SK-N-SH (cell line): ENCODE results near the gene FUT7. TPM values are rescaled to one million over a fixed set of nuclear protein-coding genes. Genes with fewer than 3 reads are reported as not detected.

Source experiments
- CTCF ChIA-PET: fragments of 300-600, 350-600 bp; formaldehyde crosslinking; extraction: SDS; loops from one replicate; lab custom pipeline; 2021; lab: Yijun Ruan, JAX
- POLR2A ChIA-PET: fragments of 350-600 bp; sonication (Branson Sonifier 250); formaldehyde crosslinking; extraction: SDS; loops from one replicate; lab custom pipeline; 2020; ENCODE audit warnings: antibody characterized with exemption, inconsistent platforms; lab: Yijun Ruan, JAX
- DNase-seq: peaks from one replicate; pipeline ENCODE4 v3.0.0; 2012
- H2AFZ ChIP-seq: fragments of 200-600 bp; sonication (generic); 2 replicates; pipeline ENCODE4 v1.8.1; 2016; ENCODE audit warnings: antibody characterized with exemption, mild to moderate bottlenecking, low read depth
- H3F3A ChIP-seq: fragments of 200-600 bp; sonication (generic); replicated peaks from 2 replicates; pipeline ENCODE3; 2016; ENCODE audit warnings: antibody characterized with exemption, mild to moderate bottlenecking; ENCODE audit not compliant: insufficient read depth
- H3K27ac ChIP-seq, 2 experiments: fragments of 200-500 bp in 1 of 2; fragments of 200-600 bp in 1 of 2; sonication (Bioruptor generic) in 1 of 2; sonication (generic), shearing (Covaris generic) in 1 of 2; 2 replicates each; pipeline versions ENCODE4 v1.5.1 to v1.6.1; 2014 to 2016; ENCODE audit warnings: low read depth in 2 of 2, inconsistent platforms in 1 of 2, low read length in 1 of 2, mild to moderate bottlenecking in 1 of 2, mixed read lengths in 1 of 2
- H3K27me3 ChIP-seq: fragments of 200-600 bp; sonication (generic), shearing (Covaris generic); 2 replicates; pipeline ENCODE4 v1.6.1; 2016; ENCODE audit warnings: mixed run types; ENCODE audit not compliant: insufficient read depth
- H3K36me3 ChIP-seq, 2 experiments: fragments of 200-500 bp in 1 of 2; fragments of 200-600 bp in 1 of 2; sonication (Bioruptor generic) in 1 of 2; sonication (generic) in 1 of 2; replicated peaks in 1 of 2; 2 replicates each; pipeline versions ENCODE3 to v1.5.1; 2014 to 2016; ENCODE audit warnings: low read length in 1 of 2, mild to moderate bottlenecking in 1 of 2; ENCODE audit not compliant: insufficient read depth in 2 of 2, control insufficient read depth in 1 of 2
- H3K4me1 ChIP-seq, 2 experiments: fragments of 200-500 bp in 1 of 2; fragments of 200-600 bp in 1 of 2; sonication (Bioruptor generic) in 1 of 2; sonication (generic), shearing (Covaris generic) in 1 of 2; 2 replicates each; pipeline versions ENCODE4 v1.5.1 to v1.6.1; 2014 to 2016; ENCODE audit warnings: low read depth in 1 of 2, low read length in 1 of 2, mixed run types in 1 of 2; ENCODE audit not compliant: insufficient read depth in 2 of 2, control insufficient read depth in 1 of 2
- H3K4me2 ChIP-seq: fragments of 200-600 bp; sonication (generic), shearing (Covaris generic); 2 replicates; pipeline ENCODE4 v1.6.1; 2017; ENCODE audit warnings: mixed run types
- H3K4me3 ChIP-seq, 2 experiments: fragments of 200-500 bp in 1 of 2; fragments of 200-600 bp in 1 of 2; sonication (Bioruptor generic) in 1 of 2; sonication (generic), shearing (Covaris generic) in 1 of 2; 2 replicates each; pipeline versions ENCODE4 v1.5.1 to v1.8.1; 2014 to 2016; ENCODE audit warnings: low read depth in 2 of 2, inconsistent platforms in 1 of 2, low read length in 1 of 2, mild to moderate bottlenecking in 1 of 2, mixed read lengths in 1 of 2, moderate library complexity in 1 of 2
- H3K79me2 ChIP-seq: fragments of 200-600 bp; sonication (generic); 2 replicates; pipeline ENCODE4 v1.8.1; 2017; ENCODE audit warnings: mild to moderate bottlenecking; ENCODE audit not compliant: insufficient read depth
- H3K9ac ChIP-seq: fragments of 200-600 bp; sonication (generic); 2 replicates; pipeline ENCODE4 v1.6.1; 2017; ENCODE audit warnings: mixed run types
- H3K9me2 ChIP-seq: fragments of 200-600 bp; sonication (generic); 2 replicates; pipeline ENCODE4 v1.6.1; 2017; ENCODE audit warnings: mixed run types
- H3K9me3 ChIP-seq: fragments of 200-600 bp; sonication (generic); 2 replicates; pipeline ENCODE4 v1.6.1; 2017; ENCODE audit warnings: mixed run types, mild to moderate bottlenecking, moderate library complexity
- H4K20me1 ChIP-seq: fragments of 200-600 bp; sonication (generic); 2 replicates; pipeline ENCODE4 v1.6.1; 2017; ENCODE audit warnings: mild to moderate bottlenecking, mixed run types; ENCODE audit not compliant: insufficient read depth
- ELF1 ChIP-seq: IDR thresholded peaks from 2 replicates; pipeline ENCODE4 v1.4.0; 2012
- EZH2phosphoT487 ChIP-seq: fragments of 200-600 bp; sonication (generic); IDR thresholded peaks from 2 replicates; pipeline ENCODE4 v1.6.1; 2017; ENCODE audit warnings: low read depth, mixed run types, mild to moderate bottlenecking, antibody characterized with exemption, moderate library complexity, borderline replicate concordance
- FOSL2 ChIP-seq: IDR thresholded peaks from 2 replicates; pipeline ENCODE4 v1.4.0; 2012; ENCODE audit warnings: low read depth, mild to moderate bottlenecking, moderate library complexity, borderline replicate concordance
- FOXM1 ChIP-seq: IDR thresholded peaks from 2 replicates; pipeline ENCODE4 v1.4.0; 2012; ENCODE audit warnings: low read depth, mild to moderate bottlenecking
- GABPA ChIP-seq: IDR thresholded peaks from 2 replicates; pipeline ENCODE4 v1.4.0; 2012; ENCODE audit warnings: low read depth, mild to moderate bottlenecking
- GATA2 ChIP-seq: sonication (generic); formaldehyde crosslinking; IDR thresholded peaks from 2 replicates; pipeline ENCODE4 v1.5.0; 2020; ENCODE audit warnings: mild to moderate bottlenecking, missing genetic modification reagents
- JUND ChIP-seq: IDR thresholded peaks from 2 replicates; pipeline ENCODE4 v1.4.0; 2012
- MAX ChIP-seq: IDR thresholded peaks from 2 replicates; pipeline ENCODE4 v1.4.0; 2012; ENCODE audit warnings: low read depth
- MXI1 ChIP-seq: IDR thresholded peaks from 2 replicates; pipeline ENCODE4 v1.6.1; 2012; ENCODE audit warnings: mild to moderate bottlenecking, low read depth, low read length, improper control_type of control experiment
- NRF1 ChIP-seq: IDR thresholded peaks from 2 replicates; pipeline ENCODE4 v1.6.1; 2012; ENCODE audit warnings: low read depth, mild to moderate bottlenecking, low read length
- RAD21 ChIP-seq: IDR thresholded peaks from 2 replicates; pipeline ENCODE4 v1.6.1; 2012; ENCODE audit warnings: mild to moderate bottlenecking, low read length
- RCOR1 ChIP-seq: fragments of 150-350 bp; IDR thresholded peaks from 2 replicates; pipeline ENCODE4 v1.6.1; 2017; ENCODE audit warnings: antibody characterized with exemption, low read length
- REST ChIP-seq: IDR thresholded peaks from 2 replicates; pipeline ENCODE4 v1.6.1; 2012; ENCODE audit warnings: mild to moderate bottlenecking, low read depth, low read length, moderate library complexity
- RFX5 ChIP-seq: IDR thresholded peaks from 2 replicates; pipeline ENCODE4 v1.6.1; 2012; ENCODE audit warnings: mild to moderate bottlenecking, improper control_type of control experiment, low read length
- RXRA ChIP-seq: IDR thresholded peaks from 2 replicates; pipeline ENCODE4 v1.4.0; 2012; ENCODE audit warnings: low read depth, mild to moderate bottlenecking, borderline replicate concordance
- SIN3A ChIP-seq: IDR thresholded peaks from 2 replicates; pipeline ENCODE4 v1.6.1; 2012; ENCODE audit warnings: low read depth, mild to moderate bottlenecking, low read length, moderate library complexity, borderline replicate concordance
- SMC3 ChIP-seq: IDR thresholded peaks from 2 replicates; pipeline ENCODE4 v1.6.1; 2012; ENCODE audit warnings: low read depth, low read length, improper control_type of control experiment
- TAF1 ChIP-seq: IDR thresholded peaks from 2 replicates; pipeline ENCODE4 v1.6.1; 2012; ENCODE audit warnings: low read depth, mild to moderate bottlenecking, low read length, moderate library complexity, borderline replicate concordance
- TCF12 ChIP-seq: IDR thresholded peaks from 2 replicates; pipeline ENCODE4 v1.4.0; 2012
- TEAD4 ChIP-seq: IDR thresholded peaks from 2 replicates; pipeline ENCODE4 v1.4.0; 2012; ENCODE audit warnings: mild to moderate bottlenecking, borderline replicate concordance; ENCODE audit not compliant: insufficient read depth
- YY1 ChIP-seq: IDR thresholded peaks from 2 replicates; pipeline ENCODE4 v1.4.0; 2012; ENCODE audit warnings: low read depth, mild to moderate bottlenecking
- WGBS: methylation state at CpG from one replicate; pipeline ENCODE4 v1.1.6; 2017; ENCODE audit warnings: low lambda C conversion rate; 5-methylcytosine and 5-hydroxymethylcytosine counted together
- polyA plus RNA-seq, 3 experiments: library from polyadenylated mRNA; depleted of rRNA; stranded (reverse); fragments of >200 nt; gene quantifications; 2 replicates each; pipeline ENCODE4 v1.2.3, GENCODE V29; 2012
- TF ChIP-seq, protein P1 (sequence below): fragments of 150-350 bp; IDR thresholded peaks from 2 replicates; pipeline ENCODE4 v1.6.1; 2017; ENCODE audit warnings: antibody characterized with exemption, low read length, low read depth, borderline replicate concordance

FUT7 gene
- polyA plus RNA-seq, 1 of the 3 experiments (the other 2 are of a cell fraction) = not detected

DNA sequence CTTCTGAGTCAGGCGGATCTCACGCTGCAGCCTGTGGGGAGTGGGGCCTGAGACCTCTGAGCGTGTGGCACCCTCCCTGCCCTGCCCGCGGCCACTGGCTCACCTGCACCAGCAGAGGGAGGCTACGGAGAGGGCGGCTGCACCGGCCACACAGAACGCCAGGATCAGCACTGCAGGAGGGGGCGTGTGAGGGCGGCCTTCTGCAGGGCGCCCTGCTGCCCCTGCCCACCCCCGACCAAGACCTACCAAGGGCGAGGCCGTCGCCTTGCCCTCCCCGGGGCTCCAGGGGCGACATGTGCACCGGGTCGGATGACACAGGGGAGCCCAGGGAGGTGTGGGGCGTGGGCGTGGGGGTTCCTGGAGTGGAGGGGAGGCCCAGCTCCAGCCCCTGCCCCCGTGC lies 8.7 kb upstream of the FUT7 start:
- no peak overlapping the region for H2AFZ ChIP-seq
- no peaks in the 10 kb centered on the region for H3F3A ChIP-seq
- no peaks in the 10 kb centered on the region for H3K27me3 ChIP-seq
- no peaks in the 10 kb centered on the region for H3K79me2 ChIP-seq
- H3K9ac ChIP-seq = no peak overlapping the region
- WGBS = 85% methylated on average over 9 of the region's 23 CpGs
- TF ChIP-seq GABPA = no peak
- no peak for TF ChIP-seq RCOR1
- no peak for TF ChIP-seq REST
- TF ChIP-seq GATA2 (CRISPR knock-in tag) = no peak
- TF ChIP-seq TAF1 = no peak
- no peaks in the 10 kb centered on the region for H3K9me3 ChIP-seq
- H3K4me2 ChIP-seq = no peak overlapping the region
- H4K20me1 ChIP-seq = peaks cover 21% of the 10 kb centered on the region
- ChIA-PET POLR2A (no interaction called here), CTCF (interaction anchor here (1.0 to 19.8 kb wide), 3 partner anchors 9 to 198 kb away, joined by 4 to 803 read pairs (median 4); partner anchors contain the start of genes AJM1 and SAPCD2)
- DNase-seq = no peak
- H3K4me3 ChIP-seq = no peak overlapping the region
- no peaks in the 10 kb centered on the region for H3K9me2 ChIP-seq
- H3K4me1 ChIP-seq = peaks cover 11 to 20% of the 10 kb centered on the region in 2 experiments; a peak in 2 of 4 replicates
- peaks cover 0 to 19% of the 10 kb centered on the region in 2 experiments for H3K36me3 ChIP-seq
- H3K27ac ChIP-seq = no peak overlapping the region

- H3F3A ChIP-seq = peaks cover 3% of the 10 kb centered on the region
- peaks cover 17% of the 10 kb centered on the region for H4K20me1 ChIP-seq
Measured at GRCh38 chr9:137039611-137040366, 7.9 kb upstream of the FUT7 start.

More at GRCh38 chr9:137039611-137040366, 7.9 kb upstream of the FUT7 start:
- Histone ChIP-seq H3K4me3 (no peak overlapping the region), H2AFZ (no peak overlapping the region), H3K79me2 (no peaks in the 10 kb centered on the region), H3K9me2 (no peaks in the 10 kb centered on the region), H3K4me1 (peaks cover 8 to 23% of the 10 kb centered on the region in 2 experiments; a peak in 2 of 4 replicates), H3K9ac (no peak overlapping the region), H3K27me3 (no peaks in the 10 kb centered on the region), H3K36me3 (peaks cover 0 to 19% of the 10 kb centered on the region in 2 experiments), H3K4me2 (no peak overlapping the region), H3K9me3 (no peaks in the 10 kb centered on the region), H3K27ac (no peak overlapping the region)
- WGBS = 92% methylated on average over 12 of the region's 32 CpGs
- ChIA-PET POLR2A (interaction anchor here (0.5 to 0.6 kb wide), 2 partner anchors 148 to 165 kb away, joined by 3 to 4 read pairs; no protein-coding TSS in a partner anchor), CTCF (interaction anchor here (0.8 to 15.1 kb wide), 6 partner anchors 9 to 197 kb away, joined by 3 to 350 read pairs (median 10); partner anchors contain the start of genes AJM1, C8G, FBXW5 and LCN12)
- TF ChIP-seq RCOR1 = no peak
- TF ChIP-seq MXI1 = no peak
- no peak for TF ChIP-seq RXRA
- TF ChIP-seq SMC3 = no peak
- no peak for TF ChIP-seq ELF1
- TF ChIP-seq TAF1 = no peak
- no peak for TF ChIP-seq EZH2phosphoT487
- TF ChIP-seq GATA2 (CRISPR knock-in tag) = no peak
- no peak for TF ChIP-seq MAX
- no peak for TF ChIP-seq NRF1
- no peak for TF ChIP-seq SIN3A
- no peak for TF ChIP-seq YY1
- no peak for TF ChIP-seq TCF12
- TF ChIP-seq RFX5 = no peak
- TF ChIP-seq, protein P1, sequence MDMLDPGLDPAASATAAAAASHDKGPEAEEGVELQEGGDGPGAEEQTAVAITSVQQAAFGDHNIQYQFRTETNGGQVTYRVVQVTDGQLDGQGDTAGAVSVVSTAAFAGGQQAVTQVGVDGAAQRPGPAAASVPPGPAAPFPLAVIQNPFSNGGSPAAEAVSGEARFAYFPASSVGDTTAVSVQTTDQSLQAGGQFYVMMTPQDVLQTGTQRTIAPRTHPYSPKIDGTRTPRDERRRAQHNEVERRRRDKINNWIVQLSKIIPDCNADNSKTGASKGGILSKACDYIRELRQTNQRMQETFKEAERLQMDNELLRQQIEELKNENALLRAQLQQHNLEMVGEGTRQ = no peak
- TF ChIP-seq JUND = no peak
- TF ChIP-seq RAD21 = no peak
- no peak for TF ChIP-seq FOSL2
- TF ChIP-seq FOXM1 = no peak
- TF ChIP-seq TEAD4 = no peak
- no peak for DNase-seq
